ENCODE measurements around the gene SLC34A1. TPM values are rescaled to one million over a fixed set of nuclear protein-coding genes. Genes with fewer than 3 reads are reported as not detected.
A peak's percentile ranks its signal among the peaks of the same experiment; 100 is the strongest.

SLC34A1 gene
- total and polyA plus RNA-seq, 2 of the 13 experiments (the other 11 are each of a cell fraction or from before 2014, with no cell fraction given): 0.03 to 0.20 TPM

GRCh38 chr5:177425801-177426565, 41.7 kb downstream of the SLC34A1 start (continued):
- TF ChIP-seq KDM5B (CRISPR knock-in tag; IDR thresholded peaks at IDR 0.05; ENCODE audit: borderline replicate concordance): peak; percentile 78
- peak; percentile 91 for TF ChIP-seq GABPB1 (CRISPR knock-in tag; IDR thresholded peaks at IDR 0.05)
- no peak for TF ChIP-seq ZNF235 (CRISPR knock-in tag; IDR thresholded peaks at IDR 0.05; ENCODE audit: borderline replicate concordance)
- peak; percentile 92 for TF ChIP-seq ETV5 (CRISPR knock-in tag; IDR thresholded peaks at IDR 0.05; ENCODE audit: borderline replicate concordance)
- TF ChIP-seq YEATS2 (CRISPR knock-in tag; IDR thresholded peaks at IDR 0.05; ENCODE audit: borderline replicate concordance): peak; percentile 66; the same call in 1 of the 2 replicates
- no peak for TF ChIP-seq ZNF34 (CRISPR knock-in tag; IDR thresholded peaks at IDR 0.05; ENCODE audit: borderline replicate concordance)
- 0 out of 2 replicates have a peak, but pooled peaks have one; percentile 23 for TF ChIP-seq ZSCAN25 (CRISPR knock-in tag; IDR thresholded peaks at IDR 0.05)
- TF ChIP-seq ZNF205 (CRISPR knock-in tag; IDR thresholded peaks at IDR 0.05): 0 out of 2 replicates have a peak, but pooled peaks have one; percentile 48
- TF ChIP-seq ZNF788 (CRISPR knock-in tag; IDR thresholded peaks at IDR 0.05; ENCODE audit: borderline replicate concordance): no peak; the same call in 1 of the 2 replicates
- peak; percentile 13; the same call in 1 of the 2 replicates for TF ChIP-seq ZBTB38 (CRISPR knock-in tag; IDR thresholded peaks at IDR 0.05)
- no peak for TF ChIP-seq ZNF138 (CRISPR knock-in tag; IDR thresholded peaks at IDR 0.05; ENCODE audit: low read depth)
- peak; percentile 17; the same call in 1 of the 2 replicates for TF ChIP-seq ZBTB43 (CRISPR knock-in tag; conservative IDR thresholded peaks at IDR 0.05)
- TF ChIP-seq TFE3 (CRISPR knock-in tag; IDR thresholded peaks at IDR 0.05): 0 out of 2 replicates have a peak, but pooled peaks have one; percentile 25
- peak; percentile 38; the same call in 1 of the 2 replicates for TF ChIP-seq ZNF350 (CRISPR knock-in tag; IDR thresholded peaks at IDR 0.05; ENCODE audit: borderline replicate concordance, low read depth)
- peak; percentile 55; the same call in 1 of the 2 replicates for TF ChIP-seq HDAC2 (CRISPR knock-in tag; IDR thresholded peaks at IDR 0.05)
- peak; percentile 44; the same call in 1 of the 2 replicates for TF ChIP-seq ZSCAN20 (CRISPR knock-in tag; IDR thresholded peaks at IDR 0.05; ENCODE audit: borderline replicate concordance)
- peak; percentile 47; the same call in 1 of the 2 replicates for TF ChIP-seq SIX4 (CRISPR knock-in tag; IDR thresholded peaks at IDR 0.05)
- no peak for TF ChIP-seq AKNA (CRISPR knock-in tag; IDR thresholded peaks at IDR 0.05; ENCODE audit: borderline replicate concordance)
- peak; percentile 87 for TF ChIP-seq AGO2 (optimal IDR thresholded peaks at IDR 0.05; ENCODE audit: low read depth, low read length)
- 0 out of 2 replicates have a peak, but pooled peaks have one; percentile 64 for TF ChIP-seq ZNF256 (CRISPR knock-in tag; conservative IDR thresholded peaks at IDR 0.05)
